ENCODE results near the gene MPHOSPH8.
A peak's percentile ranks its signal among the peaks of the same experiment; 100 is the strongest.

DNA sequence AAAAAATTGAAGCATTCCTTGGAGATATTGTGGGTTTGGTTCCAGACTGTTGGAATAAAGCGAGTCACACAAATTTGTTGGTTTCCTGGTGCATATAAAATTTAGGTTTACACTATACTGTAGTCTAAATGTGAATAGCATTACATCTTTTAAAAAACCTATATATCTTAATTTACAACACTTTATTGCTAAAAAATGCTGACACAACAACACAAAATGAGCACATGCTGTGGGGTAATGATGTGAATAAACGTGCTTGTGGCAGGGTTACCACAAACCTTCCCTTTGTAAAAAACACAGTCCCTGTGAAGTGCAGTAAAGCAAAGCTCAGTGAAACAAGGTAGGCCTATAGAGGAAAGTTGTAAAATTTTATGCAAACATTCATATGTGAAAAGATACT, 27.7 kb downstream of the MPHOSPH8 start:
- TF ChIP-seq, protein P1, sequence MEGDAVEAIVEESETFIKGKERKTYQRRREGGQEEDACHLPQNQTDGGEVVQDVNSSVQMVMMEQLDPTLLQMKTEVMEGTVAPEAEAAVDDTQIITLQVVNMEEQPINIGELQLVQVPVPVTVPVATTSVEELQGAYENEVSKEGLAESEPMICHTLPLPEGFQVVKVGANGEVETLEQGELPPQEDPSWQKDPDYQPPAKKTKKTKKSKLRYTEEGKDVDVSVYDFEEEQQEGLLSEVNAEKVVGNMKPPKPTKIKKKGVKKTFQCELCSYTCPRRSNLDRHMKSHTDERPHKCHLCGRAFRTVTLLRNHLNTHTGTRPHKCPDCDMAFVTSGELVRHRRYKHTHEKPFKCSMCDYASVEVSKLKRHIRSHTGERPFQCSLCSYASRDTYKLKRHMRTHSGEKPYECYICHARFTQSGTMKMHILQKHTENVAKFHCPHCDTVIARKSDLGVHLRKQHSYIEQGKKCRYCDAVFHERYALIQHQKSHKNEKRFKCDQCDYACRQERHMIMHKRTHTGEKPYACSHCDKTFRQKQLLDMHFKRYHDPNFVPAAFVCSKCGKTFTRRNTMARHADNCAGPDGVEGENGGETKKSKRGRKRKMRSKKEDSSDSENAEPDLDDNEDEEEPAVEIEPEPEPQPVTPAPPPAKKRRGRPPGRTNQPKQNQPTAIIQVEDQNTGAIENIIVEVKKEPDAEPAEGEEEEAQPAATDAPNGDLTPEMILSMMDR (conservative IDR thresholded peaks at IDR 0.05; ENCODE audit: low read depth, low read length): no peak
- TF ChIP-seq CHD1 (IDR thresholded peaks at IDR 0.05; ENCODE audit: low read depth, low read length) (no peak), POLR2A (IDR thresholded peaks at IDR 0.05; ENCODE audit: low read depth, low read length) (no peak), RFX5 (IDR thresholded peaks at IDR 0.05; ENCODE audit: low read depth, low read length) (no peak), MAFK (IDR thresholded peaks at IDR 0.05; ENCODE audit: low read depth, low read length) (peak; percentile 65), MAZ (IDR thresholded peaks at IDR 0.05; ENCODE audit: borderline replicate concordance, low read depth, low read length) (no peak), NFE2L2 (IDR thresholded peaks at IDR 0.05; ENCODE audit: low read depth, low read length) (no peak)
